Nephron progenitor cell (in vitro differentiated cells): Measurements from ENCODE around the gene ATR.

Experiments used
- DNase-seq: peaks from one replicate; pipeline ENCODE4 v3.0.0; 2021
- H3K27ac Mint-ChIP-seq: 2 replicates; pipeline ENCODE4 v1.8.0; 2021; ENCODE audit warnings: mild to moderate bottlenecking, moderate library complexity, mixed read lengths
- H3K27me3 Mint-ChIP-seq: 2 replicates; pipeline ENCODE4 v1.8.0; 2021; ENCODE audit warnings: mild to moderate bottlenecking, low read depth, mixed read lengths; ENCODE audit not compliant: poor library complexity
- H3K36me3 Mint-ChIP-seq: 2 replicates; pipeline ENCODE4 v1.8.0; 2021; ENCODE audit warnings: low read depth, mixed read lengths
- H3K4me1 Mint-ChIP-seq: 2 replicates; pipeline ENCODE4 v1.8.0; 2021; ENCODE audit warnings: mixed read lengths
- H3K4me3 Mint-ChIP-seq: 2 replicates; pipeline ENCODE4 v1.8.0; 2021; ENCODE audit warnings: mild to moderate bottlenecking, moderate library complexity, mixed read lengths
- H3K9me3 Mint-ChIP-seq: 2 replicates; pipeline ENCODE4 v1.8.0; 2021; ENCODE audit warnings: mild to moderate bottlenecking, moderate library complexity, mixed read lengths
- TF ChIP-seq, protein P1 (sequence below): fragments of 200-600 bp; sonication (generic); IDR thresholded peaks from 2 replicates; pipeline ENCODE4 v1.5.0; 2021; ENCODE audit warnings: antibody characterized with exemption

ATR gene

DNA sequence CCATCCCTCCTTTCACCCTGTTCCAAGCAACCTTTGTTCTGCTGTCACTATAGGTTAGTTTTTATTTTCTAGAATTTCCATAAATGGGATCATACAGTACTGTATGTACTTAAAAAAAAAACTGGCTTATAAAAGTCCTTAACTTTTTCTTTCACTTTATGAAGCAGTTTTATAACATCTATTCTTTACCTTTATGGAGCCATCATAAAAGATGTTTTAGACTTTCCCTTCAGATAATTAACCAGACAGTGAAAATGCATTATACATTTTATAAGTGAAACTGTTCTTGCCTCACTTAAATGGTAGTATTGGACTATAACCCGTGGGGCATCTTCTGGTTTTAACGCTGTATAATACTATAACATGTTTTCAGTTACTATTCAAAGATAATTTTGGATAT is 43.9 kb upstream of the ATR start:
- H3K36me3 Mint-ChIP-seq = no peaks in the 10 kb centered on the region
- H3K27me3 Mint-ChIP-seq = no peaks in the 10 kb centered on the region
- DNase-seq = no peak
- H3K9me3 Mint-ChIP-seq = no peaks in the 10 kb centered on the region
- H3K4me3 Mint-ChIP-seq = no peak overlapping the region
- H3K27ac Mint-ChIP-seq = no peak overlapping the region
- TF ChIP-seq, protein P1, sequence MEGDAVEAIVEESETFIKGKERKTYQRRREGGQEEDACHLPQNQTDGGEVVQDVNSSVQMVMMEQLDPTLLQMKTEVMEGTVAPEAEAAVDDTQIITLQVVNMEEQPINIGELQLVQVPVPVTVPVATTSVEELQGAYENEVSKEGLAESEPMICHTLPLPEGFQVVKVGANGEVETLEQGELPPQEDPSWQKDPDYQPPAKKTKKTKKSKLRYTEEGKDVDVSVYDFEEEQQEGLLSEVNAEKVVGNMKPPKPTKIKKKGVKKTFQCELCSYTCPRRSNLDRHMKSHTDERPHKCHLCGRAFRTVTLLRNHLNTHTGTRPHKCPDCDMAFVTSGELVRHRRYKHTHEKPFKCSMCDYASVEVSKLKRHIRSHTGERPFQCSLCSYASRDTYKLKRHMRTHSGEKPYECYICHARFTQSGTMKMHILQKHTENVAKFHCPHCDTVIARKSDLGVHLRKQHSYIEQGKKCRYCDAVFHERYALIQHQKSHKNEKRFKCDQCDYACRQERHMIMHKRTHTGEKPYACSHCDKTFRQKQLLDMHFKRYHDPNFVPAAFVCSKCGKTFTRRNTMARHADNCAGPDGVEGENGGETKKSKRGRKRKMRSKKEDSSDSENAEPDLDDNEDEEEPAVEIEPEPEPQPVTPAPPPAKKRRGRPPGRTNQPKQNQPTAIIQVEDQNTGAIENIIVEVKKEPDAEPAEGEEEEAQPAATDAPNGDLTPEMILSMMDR = no peak
- H3K4me1 Mint-ChIP-seq = peaks cover 27% of the 10 kb centered on the region

DNA sequence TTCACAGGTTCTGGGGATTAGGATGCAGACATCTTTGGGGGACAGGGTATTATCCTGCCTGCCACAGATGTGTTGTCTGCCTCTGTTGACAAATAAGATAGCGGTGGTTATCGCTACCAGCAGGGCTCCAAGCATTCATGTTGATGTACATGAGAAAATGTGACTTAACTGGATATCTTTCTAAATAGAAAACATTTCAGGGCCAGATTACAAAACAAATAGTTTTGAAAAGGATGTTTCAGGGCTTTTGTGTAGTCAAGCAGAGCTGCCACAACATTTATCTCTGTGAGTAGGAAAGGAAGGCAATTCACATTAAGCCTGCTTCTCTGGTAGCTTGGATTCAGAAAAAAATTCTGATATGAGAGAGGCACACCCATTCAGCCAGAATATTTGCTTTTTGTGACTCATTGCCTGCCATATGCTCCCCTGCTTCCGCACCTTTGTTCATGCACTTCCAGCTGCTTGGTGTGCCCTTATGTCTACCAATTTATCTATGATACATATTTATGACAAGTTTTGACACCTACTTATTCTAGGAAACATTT is 40.5 kb upstream of the ATR start:
- no peak overlapping the region for H3K27ac Mint-ChIP-seq

DNA sequence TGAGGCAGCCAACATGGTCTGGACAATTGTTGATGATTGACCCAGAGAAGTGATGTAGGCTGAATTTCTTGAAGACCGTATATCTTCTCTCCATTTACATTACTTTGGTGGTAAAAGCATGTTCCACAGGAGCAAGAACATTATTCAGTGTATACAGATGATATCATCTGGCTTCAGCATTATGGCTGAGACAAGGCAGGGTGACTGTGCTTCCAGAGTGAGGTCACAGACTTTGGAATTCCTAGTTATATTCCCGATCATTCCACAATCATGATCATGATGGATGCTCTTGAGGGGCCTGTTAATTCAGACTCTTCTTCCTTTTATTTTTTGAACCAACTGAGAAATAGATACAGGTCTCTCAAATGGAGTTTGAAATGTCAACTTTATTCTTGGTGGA is 36.6 kb upstream of the ATR start:
- Mint-ChIP-seq H3K27me3 (no peaks in the 10 kb centered on the region), H3K4me3 (no peak overlapping the region), H3K4me1 (peaks cover 12% of the 10 kb centered on the region), H3K9me3 (no peaks in the 10 kb centered on the region), H3K36me3 (no peaks in the 10 kb centered on the region), H3K27ac (no peak overlapping the region)
- TF ChIP-seq, protein P1 = no peak
- DNase-seq = no peak

More for the DNA sequence above, 40.5 kb upstream of the ATR start:
- no peaks in the 10 kb centered on the region for H3K36me3 Mint-ChIP-seq
- H3K27me3 Mint-ChIP-seq = no peaks in the 10 kb centered on the region
- TF ChIP-seq, protein P1 = no peak
- no peak overlapping the region for H3K4me3 Mint-ChIP-seq
- H3K4me1 Mint-ChIP-seq = peaks cover 12% of the 10 kb centered on the region
- H3K9me3 Mint-ChIP-seq = no peaks in the 10 kb centered on the region
- no peak for DNase-seq

DNA sequence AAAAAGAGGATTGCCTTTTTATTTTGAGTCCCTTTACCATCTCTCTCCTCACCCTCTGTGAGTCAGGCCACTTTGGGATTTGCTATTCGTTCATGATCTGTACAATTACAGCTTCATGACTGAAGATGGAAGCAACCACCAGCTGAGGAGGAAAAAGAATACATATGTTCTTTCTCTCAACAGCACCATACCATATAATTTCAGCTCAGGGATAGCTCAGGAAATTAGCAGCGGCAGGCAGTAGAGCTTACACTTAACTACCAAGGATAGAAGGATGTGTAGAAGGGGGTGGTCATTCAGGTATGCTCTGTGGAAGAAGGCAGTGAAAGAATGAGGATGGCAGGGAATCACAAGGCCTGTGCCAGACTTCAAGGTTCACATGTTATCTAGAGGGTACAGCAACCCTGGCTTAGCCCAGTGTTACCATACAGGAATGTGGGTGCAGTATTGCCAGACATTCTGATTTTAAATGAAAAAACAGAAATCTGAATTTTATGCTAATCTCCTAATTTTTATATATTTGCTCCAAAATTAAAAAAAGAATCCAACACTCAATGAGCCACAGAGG is 35.6 kb upstream of the ATR start:
- DNase-seq = no peak
- Mint-ChIP-seq H3K27me3 (no peaks in the 10 kb centered on the region), H3K9me3 (no peaks in the 10 kb centered on the region), H3K36me3 (no peaks in the 10 kb centered on the region), H3K4me3 (no peak overlapping the region), H3K27ac (no peak overlapping the region), H3K4me1 (peaks cover 9% of the 10 kb centered on the region)
- TF ChIP-seq, protein P1 = no peak

DNA sequence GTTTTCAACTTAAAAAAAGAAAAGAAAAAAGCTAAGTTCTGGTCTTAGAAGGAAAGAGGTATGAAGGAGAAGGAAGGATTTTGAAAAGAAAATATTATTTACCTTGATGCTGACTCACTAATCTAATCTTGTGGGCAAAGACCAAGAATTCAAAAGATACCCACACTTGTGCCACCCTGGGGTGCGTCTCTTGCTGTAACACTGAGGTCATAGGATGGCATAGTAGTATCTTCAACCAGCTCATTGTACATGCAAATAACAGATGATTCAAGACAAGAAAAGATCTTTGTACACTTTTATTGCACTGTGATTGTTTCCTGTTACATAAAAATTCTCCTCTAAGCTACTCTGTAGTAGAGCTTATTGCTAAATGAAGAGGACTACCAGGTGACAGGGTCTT is 35.0 kb upstream of the ATR start:
- TF ChIP-seq, protein P1 = no peak
- no peaks in the 10 kb centered on the region for H3K27me3 Mint-ChIP-seq
- H3K4me1 Mint-ChIP-seq = peaks cover 3% of the 10 kb centered on the region
- H3K4me3 Mint-ChIP-seq = no peak overlapping the region
- no peak overlapping the region for H3K27ac Mint-ChIP-seq
- H3K9me3 Mint-ChIP-seq = no peaks in the 10 kb centered on the region
- H3K36me3 Mint-ChIP-seq = no peaks in the 10 kb centered on the region
- no peak for DNase-seq

DNA sequence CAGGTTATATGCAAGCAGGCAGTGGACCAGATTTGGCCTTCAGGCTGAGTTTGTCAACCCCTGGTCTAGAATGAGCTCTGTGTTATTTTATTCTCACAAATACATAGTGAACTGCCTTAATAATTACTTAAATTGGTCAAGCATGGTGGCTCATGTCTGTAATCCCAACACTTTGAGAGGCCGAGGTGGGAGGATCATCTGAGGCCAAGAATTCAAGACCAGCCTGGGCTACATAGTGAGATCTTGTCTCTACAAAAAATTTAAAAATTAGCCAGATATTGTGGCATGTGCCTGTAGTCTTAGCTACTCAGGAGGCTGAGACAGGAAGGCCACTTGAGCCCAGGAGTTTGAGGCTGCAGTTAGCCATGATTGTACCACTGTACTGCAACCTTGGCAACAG is 32.7 kb upstream of the ATR start:
- H3K9me3 Mint-ChIP-seq = no peaks in the 10 kb centered on the region
- TF ChIP-seq, protein P1 = no peak
- no peak overlapping the region for H3K4me3 Mint-ChIP-seq
- DNase-seq = no peak
- H3K4me1 Mint-ChIP-seq = no peaks in the 10 kb centered on the region
- no peaks in the 10 kb centered on the region for H3K27me3 Mint-ChIP-seq
- no peak overlapping the region for H3K27ac Mint-ChIP-seq
- no peaks in the 10 kb centered on the region for H3K36me3 Mint-ChIP-seq
